SK-N-SH treated with all-trans-retinoic acid at 6 μM for 48 hours (cell line): Measurements from ENCODE around the gene TAC4.

Experiments
- ATAC-seq: fragments of 200-7000 bp; cut with Tn5 transposase; 3 replicates; pipeline ENCODE4 v1.9.1; 2020; ENCODE audit warnings: mild to moderate bottlenecking, moderate library complexity
- ARNTL ChIP-seq: fragments of 450-650 bp; formaldehyde crosslinking; IDR thresholded peaks from 2 replicates; pipeline ENCODE4 v1.5.0; 2020; ENCODE audit warnings: low read depth, mild to moderate bottlenecking, moderate library complexity, borderline replicate concordance
- BACH2 ChIP-seq: fragments of 250-450 bp; sonication (Bioruptor Pico); IDR thresholded peaks from 2 replicates; pipeline ENCODE4 v1.9.0; 2021; ENCODE audit warnings: mild to moderate bottlenecking, borderline replicate concordance
- CSDC2 ChIP-seq: fragments of 250-450 bp; sonication (Bioruptor Pico); IDR thresholded peaks from 2 replicates; pipeline ENCODE4 v1.5.0; 2020; ENCODE audit warnings: mild to moderate bottlenecking, moderate library complexity
- ESRRG ChIP-seq: fragments of 250-450 bp; sonication (Bioruptor Pico); IDR thresholded peaks from 2 replicates; pipeline ENCODE4 v1.6.1; 2021; ENCODE audit warnings: mild to moderate bottlenecking
- GLIS3 ChIP-seq: fragments of 250-450 bp; sonication (Bioruptor Pico); IDR thresholded peaks from 2 replicates; pipeline ENCODE4 v1.5.0; 2020; ENCODE audit warnings: mild to moderate bottlenecking, moderate library complexity
- ISL1 ChIP-seq: fragments of 250-450 bp; sonication (Bioruptor Pico); IDR thresholded peaks from 2 replicates; pipeline ENCODE4 v2.1.2; 2022; ENCODE audit warnings: mild to moderate bottlenecking, moderate library complexity
- PPARA ChIP-seq: fragments of 250-450 bp; sonication (Bioruptor Pico); IDR thresholded peaks from 2 replicates; pipeline ENCODE4 v1.5.0; 2020; ENCODE audit warnings: mild to moderate bottlenecking, borderline replicate concordance
- RARB ChIP-seq: fragments of 250-450 bp; sonication (Bioruptor Pico); IDR thresholded peaks from 2 replicates; pipeline ENCODE4 v1.8.0; 2021; ENCODE audit warnings: mild to moderate bottlenecking, moderate library complexity
- SNAI2 ChIP-seq: fragments of 250-450 bp; sonication (Bioruptor Pico); IDR thresholded peaks from 2 replicates; pipeline ENCODE4 v1.5.0; 2020; ENCODE audit warnings: mild to moderate bottlenecking, moderate library complexity
- TCF4 ChIP-seq: fragments of 250-450 bp; sonication (Bioruptor Pico); IDR thresholded peaks from 2 replicates; pipeline ENCODE4 v1.8.0; 2021; ENCODE audit warnings: mild to moderate bottlenecking, moderate library complexity, borderline replicate concordance
- TOX ChIP-seq: fragments of 250-450 bp; sonication (Bioruptor Pico); IDR thresholded peaks from 2 replicates; pipeline ENCODE4 v1.8.0; 2021; ENCODE audit warnings: mild to moderate bottlenecking, moderate library complexity, borderline replicate concordance
- ZC3H10 ChIP-seq: fragments of 250-450 bp; sonication (Bioruptor Pico); IDR thresholded peaks from 2 replicates; pipeline ENCODE4 v1.5.1; 2021; ENCODE audit warnings: mild to moderate bottlenecking, moderate library complexity
- ZFP3 ChIP-seq: fragments of 250-450 bp; sonication (Bioruptor Pico); IDR thresholded peaks from 2 replicates; pipeline ENCODE4 v1.5.0; 2020; ENCODE audit warnings: mild to moderate bottlenecking, moderate library complexity
- ZFP30 ChIP-seq: fragments of 450-650 bp; formaldehyde crosslinking; IDR thresholded peaks from 2 replicates; pipeline ENCODE4 v1.5.0; 2022; ENCODE audit warnings: mild to moderate bottlenecking, moderate library complexity
- ZNF565 ChIP-seq: fragments of 450-650 bp; formaldehyde crosslinking; conservative IDR thresholded peaks from 2 replicates; pipeline ENCODE4 v1.5.0; 2020; ENCODE audit warnings: low read depth, mild to moderate bottlenecking, moderate library complexity
- ZNF70 ChIP-seq: fragments of 450-650 bp; formaldehyde crosslinking; IDR thresholded peaks from 2 replicates; pipeline ENCODE4 v1.5.0; 2020; ENCODE audit warnings: mild to moderate bottlenecking, moderate library complexity
- ZNF8 ChIP-seq: fragments of 450-650 bp; formaldehyde crosslinking; IDR thresholded peaks from 2 replicates; pipeline ENCODE4 v1.5.0; 2020; ENCODE audit warnings: mild to moderate bottlenecking, moderate library complexity
- TF ChIP-seq, protein P1 (sequence below): fragments of 250-450 bp; sonication (Bioruptor Pico); IDR thresholded peaks from 2 replicates; pipeline ENCODE4 v1.5.0; 2020; ENCODE audit warnings: mild to moderate bottlenecking, moderate library complexity
- TF ChIP-seq, protein P2 (sequence below): fragments of 250-450 bp; sonication (Bioruptor Pico); IDR thresholded peaks from 2 replicates; pipeline ENCODE4 v1.5.1; 2020; ENCODE audit warnings: low read depth, mild to moderate bottlenecking, moderate library complexity
- TF ChIP-seq, protein P3 (sequence below): fragments of 250-450 bp; sonication (Bioruptor Pico); IDR thresholded peaks from 2 replicates; pipeline ENCODE4 v1.8.0; 2020; ENCODE audit warnings: mild to moderate bottlenecking, moderate library complexity, borderline replicate concordance
- TF ChIP-seq, protein P4 (sequence below): fragments of 250-450 bp; sonication (Bioruptor Pico); IDR thresholded peaks from 2 replicates; pipeline ENCODE4 v1.5.1; 2021; ENCODE audit warnings: mild to moderate bottlenecking, moderate library complexity
- TF ChIP-seq, protein P5 (sequence below): fragments of 250-450 bp; sonication (Bioruptor Pico); IDR thresholded peaks from 2 replicates; pipeline ENCODE4 v1.8.0; 2021; ENCODE audit warnings: low read depth, mild to moderate bottlenecking, moderate library complexity, borderline replicate concordance

The TAC4 gene

DNA sequence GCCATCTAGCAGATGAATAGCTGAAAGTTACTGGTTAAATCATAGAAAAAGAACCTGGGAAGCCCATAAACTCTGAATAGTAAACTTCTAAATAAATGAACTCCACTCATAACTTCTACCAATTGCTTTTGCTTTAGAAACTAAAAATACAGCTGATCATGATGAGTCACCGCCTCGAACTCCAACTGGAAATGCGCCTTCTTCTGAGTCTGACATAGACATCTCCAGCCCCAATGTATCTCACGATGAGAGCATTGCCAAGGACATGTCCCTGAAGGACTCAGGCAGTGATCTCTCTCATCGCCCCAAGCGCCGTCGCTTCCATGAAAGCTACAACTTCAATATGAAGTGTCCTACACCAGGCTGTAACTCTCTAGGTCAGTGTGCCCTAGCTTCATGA lies 49.7 kb downstream of the TAC4 start (continued):
- TF ChIP-seq, protein P1, sequence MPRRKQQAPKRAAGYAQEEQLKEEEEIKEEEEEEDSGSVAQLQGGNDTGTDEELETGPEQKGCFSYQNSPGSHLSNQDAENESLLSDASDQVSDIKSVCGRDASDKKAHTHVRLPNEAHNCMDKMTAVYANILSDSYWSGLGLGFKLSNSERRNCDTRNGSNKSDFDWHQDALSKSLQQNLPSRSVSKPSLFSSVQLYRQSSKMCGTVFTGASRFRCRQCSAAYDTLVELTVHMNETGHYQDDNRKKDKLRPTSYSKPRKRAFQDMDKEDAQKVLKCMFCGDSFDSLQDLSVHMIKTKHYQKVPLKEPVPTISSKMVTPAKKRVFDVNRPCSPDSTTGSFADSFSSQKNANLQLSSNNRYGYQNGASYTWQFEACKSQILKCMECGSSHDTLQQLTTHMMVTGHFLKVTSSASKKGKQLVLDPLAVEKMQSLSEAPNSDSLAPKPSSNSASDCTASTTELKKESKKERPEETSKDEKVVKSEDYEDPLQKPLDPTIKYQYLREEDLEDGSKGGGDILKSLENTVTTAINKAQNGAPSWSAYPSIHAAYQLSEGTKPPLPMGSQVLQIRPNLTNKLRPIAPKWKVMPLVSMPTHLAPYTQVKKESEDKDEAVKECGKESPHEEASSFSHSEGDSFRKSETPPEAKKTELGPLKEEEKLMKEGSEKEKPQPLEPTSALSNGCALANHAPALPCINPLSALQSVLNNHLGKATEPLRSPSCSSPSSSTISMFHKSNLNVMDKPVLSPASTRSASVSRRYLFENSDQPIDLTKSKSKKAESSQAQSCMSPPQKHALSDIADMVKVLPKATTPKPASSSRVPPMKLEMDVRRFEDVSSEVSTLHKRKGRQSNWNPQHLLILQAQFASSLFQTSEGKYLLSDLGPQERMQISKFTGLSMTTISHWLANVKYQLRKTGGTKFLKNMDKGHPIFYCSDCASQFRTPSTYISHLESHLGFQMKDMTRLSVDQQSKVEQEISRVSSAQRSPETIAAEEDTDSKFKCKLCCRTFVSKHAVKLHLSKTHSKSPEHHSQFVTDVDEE (CRISPR knock-in tag) = no peak
- TF ChIP-seq GLIS3 (CRISPR knock-in tag) (no peak), ZNF70 (no peak)
- TF ChIP-seq, all 23 proteins: peak for 0

DNA sequence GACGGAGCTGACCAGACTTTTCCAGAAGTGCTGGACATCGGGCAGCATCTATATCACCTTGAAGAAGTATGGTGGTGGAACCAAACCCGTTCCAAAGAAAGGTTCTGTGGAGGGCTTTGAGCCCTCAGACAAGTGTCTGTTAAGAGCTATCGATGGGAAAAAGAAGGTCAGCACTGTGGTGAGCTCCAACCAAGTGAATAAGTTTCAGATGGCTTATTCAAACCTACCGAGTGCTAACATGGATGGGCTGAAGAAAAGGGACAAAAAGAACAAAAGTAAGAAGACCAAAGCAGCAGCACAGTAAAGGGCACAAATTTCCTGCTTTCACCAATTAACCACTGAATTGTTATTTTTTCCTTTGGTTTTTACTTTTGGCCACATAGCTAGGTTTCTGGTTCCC lies 52.5 kb downstream of the TAC4 start:
- TF ChIP-seq ZFP3 (no peak), GLIS3 (CRISPR knock-in tag) (no peak), TOX (CRISPR knock-in tag) (no peak), ZNF8 (CRISPR knock-in tag) (no peak), ESRRG (CRISPR knock-in tag) (no peak), ZC3H10 (CRISPR knock-in tag) (no peak), ISL1 (no peak), SNAI2 (no peak)
- TF ChIP-seq, protein P2, sequence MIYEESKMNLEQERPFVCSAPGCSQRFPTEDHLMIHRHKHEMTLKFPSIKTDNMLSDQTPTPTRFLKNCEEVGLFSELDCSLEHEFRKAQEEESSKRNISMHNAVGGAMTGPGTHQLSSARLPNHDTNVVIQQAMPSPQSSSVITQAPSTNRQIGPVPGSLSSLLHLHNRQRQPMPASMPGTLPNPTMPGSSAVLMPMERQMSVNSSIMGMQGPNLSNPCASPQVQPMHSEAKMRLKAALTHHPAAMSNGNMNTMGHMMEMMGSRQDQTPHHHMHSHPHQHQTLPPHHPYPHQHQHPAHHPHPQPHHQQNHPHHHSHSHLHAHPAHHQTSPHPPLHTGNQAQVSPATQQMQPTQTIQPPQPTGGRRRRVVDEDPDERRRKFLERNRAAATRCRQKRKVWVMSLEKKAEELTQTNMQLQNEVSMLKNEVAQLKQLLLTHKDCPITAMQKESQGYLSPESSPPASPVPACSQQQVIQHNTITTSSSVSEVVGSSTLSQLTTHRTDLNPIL = no peak
- ATAC-seq = no peak

DNA sequence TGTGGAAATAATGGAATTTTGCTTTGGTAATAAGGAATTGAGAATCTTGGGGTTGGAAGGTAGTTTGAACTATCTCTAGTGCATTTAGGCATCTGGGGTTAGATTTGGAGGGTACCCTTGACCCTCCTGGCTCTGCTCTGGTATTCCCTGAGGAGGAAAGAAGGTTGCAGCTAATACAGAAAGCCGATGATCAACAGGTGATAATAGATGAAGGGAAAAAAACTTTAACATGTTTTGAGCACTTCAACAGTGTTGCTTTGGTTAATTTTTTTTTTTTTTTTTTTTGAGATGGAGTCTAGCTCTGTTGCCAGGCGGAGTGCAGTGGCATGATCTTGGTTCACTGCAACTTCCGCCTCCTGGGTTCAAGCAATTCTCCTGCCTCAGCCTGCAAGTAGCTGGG lies 54.6 kb downstream of the TAC4 start:
- ATAC-seq = no peak
- no peak for TF ChIP-seq ISL1
- no peak for TF ChIP-seq ARNTL (CRISPR knock-in tag)
- TF ChIP-seq, protein P3, sequence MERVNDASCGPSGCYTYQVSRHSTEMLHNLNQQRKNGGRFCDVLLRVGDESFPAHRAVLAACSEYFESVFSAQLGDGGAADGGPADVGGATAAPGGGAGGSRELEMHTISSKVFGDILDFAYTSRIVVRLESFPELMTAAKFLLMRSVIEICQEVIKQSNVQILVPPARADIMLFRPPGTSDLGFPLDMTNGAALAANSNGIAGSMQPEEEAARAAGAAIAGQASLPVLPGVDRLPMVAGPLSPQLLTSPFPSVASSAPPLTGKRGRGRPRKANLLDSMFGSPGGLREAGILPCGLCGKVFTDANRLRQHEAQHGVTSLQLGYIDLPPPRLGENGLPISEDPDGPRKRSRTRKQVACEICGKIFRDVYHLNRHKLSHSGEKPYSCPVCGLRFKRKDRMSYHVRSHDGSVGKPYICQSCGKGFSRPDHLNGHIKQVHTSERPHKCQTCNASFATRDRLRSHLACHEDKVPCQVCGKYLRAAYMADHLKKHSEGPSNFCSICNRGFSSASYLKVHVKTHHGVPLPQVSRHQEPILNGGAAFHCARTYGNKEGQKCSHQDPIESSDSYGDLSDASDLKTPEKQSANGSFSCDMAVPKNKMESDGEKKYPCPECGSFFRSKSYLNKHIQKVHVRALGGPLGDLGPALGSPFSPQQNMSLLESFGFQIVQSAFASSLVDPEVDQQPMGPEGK = no peak
- TF ChIP-seq PPARA = no peak
- TF ChIP-seq SNAI2 = no peak
- TF ChIP-seq ESRRG (CRISPR knock-in tag) = no peak
- no peak for TF ChIP-seq CSDC2
- no peak for TF ChIP-seq BACH2 (CRISPR knock-in tag)
- TF ChIP-seq ZFP3 = no peak
- TF ChIP-seq, protein P2 = no peak
- TF ChIP-seq ZFP30 = no peak
- TF ChIP-seq, protein P4, sequence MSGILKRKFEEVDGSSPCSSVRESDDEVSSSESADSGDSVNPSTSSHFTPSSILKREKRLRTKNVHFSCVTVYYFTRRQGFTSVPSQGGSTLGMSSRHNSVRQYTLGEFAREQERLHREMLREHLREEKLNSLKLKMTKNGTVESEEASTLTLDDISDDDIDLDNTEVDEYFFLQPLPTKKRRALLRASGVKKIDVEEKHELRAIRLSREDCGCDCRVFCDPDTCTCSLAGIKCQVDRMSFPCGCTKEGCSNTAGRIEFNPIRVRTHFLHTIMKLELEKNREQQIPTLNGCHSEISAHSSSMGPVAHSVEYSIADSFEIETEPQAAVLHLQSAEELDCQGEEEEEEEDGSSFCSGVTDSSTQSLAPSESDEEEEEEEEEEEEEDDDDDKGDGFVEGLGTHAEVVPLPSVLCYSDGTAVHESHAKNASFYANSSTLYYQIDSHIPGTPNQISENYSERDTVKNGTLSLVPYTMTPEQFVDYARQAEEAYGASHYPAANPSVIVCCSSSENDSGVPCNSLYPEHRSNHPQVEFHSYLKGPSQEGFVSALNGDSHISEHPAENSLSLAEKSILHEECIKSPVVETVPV (CRISPR knock-in tag) = no peak
- TF ChIP-seq, protein P5, sequence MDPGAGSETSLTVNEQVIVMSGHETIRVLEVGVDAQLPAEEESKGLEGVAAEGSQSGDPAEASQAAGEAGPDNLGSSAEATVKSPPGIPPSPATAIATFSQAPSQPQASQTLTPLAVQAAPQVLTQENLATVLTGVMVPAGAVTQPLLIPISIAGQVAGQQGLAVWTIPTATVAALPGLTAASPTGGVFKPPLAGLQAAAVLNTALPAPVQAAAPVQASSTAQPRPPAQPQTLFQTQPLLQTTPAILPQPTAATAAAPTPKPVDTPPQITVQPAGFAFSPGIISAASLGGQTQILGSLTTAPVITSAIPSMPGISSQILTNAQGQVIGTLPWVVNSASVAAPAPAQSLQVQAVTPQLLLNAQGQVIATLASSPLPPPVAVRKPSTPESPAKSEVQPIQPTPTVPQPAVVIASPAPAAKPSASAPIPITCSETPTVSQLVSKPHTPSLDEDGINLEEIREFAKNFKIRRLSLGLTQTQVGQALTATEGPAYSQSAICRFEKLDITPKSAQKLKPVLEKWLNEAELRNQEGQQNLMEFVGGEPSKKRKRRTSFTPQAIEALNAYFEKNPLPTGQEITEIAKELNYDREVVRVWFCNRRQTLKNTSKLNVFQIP (CRISPR knock-in tag) = no peak
- TF ChIP-seq TOX (CRISPR knock-in tag) = no peak
- no peak for TF ChIP-seq RARB (CRISPR knock-in tag)
- no peak for TF ChIP-seq TCF4 (CRISPR knock-in tag)
- no peak for TF ChIP-seq GLIS3 (CRISPR knock-in tag)
- TF ChIP-seq ZNF565 (CRISPR knock-in tag) = no peak
- no peak for TF ChIP-seq ZNF70
